ENCODE measurements around the gene C2orf80.

C2orf80 gene

GRCh38 chr2:208189069-208189809 lies 591 bp downstream of the C2orf80 start:
- H3K9me3 Mint-ChIP-seq: no peaks in the 10 kb centered on the region
- ATAC-seq: no peak
- no peaks in the 10 kb centered on the region for H3K36me3 Mint-ChIP-seq
- H3K27ac Mint-ChIP-seq: no peak overlapping the region
- H3K27me3 Mint-ChIP-seq: peaks cover 14% of the 10 kb centered on the region
- peaks cover 5% of the 10 kb centered on the region for H3K4me1 Mint-ChIP-seq
- H3K4me3 Mint-ChIP-seq: no peak overlapping the region

GRCh38 chr2:208186893-208187292 lies 2.9 kb downstream of the C2orf80 start:
- no peaks in the 10 kb centered on the region for H3K9me3 Mint-ChIP-seq
- no peak overlapping the region for H3K27ac Mint-ChIP-seq
- peaks cover 33% of the 10 kb centered on the region for H3K27me3 Mint-ChIP-seq
- no peaks in the 10 kb centered on the region for H3K36me3 Mint-ChIP-seq
- peaks cover 16% of the 10 kb centered on the region for H3K4me1 Mint-ChIP-seq
- ATAC-seq: no peak
- H3K4me3 Mint-ChIP-seq: no peak overlapping the region

- H3K36me3 Mint-ChIP-seq: no peaks in the 10 kb centered on the region
- ATAC-seq: no peak
- peaks cover 33% of the 10 kb centered on the region for H3K27me3 Mint-ChIP-seq
Measured at GRCh38 chr2:208186465-208186864, 3.4 kb downstream of the C2orf80 start.

GRCh38 chr2:208183972-208184705 lies 5.7 kb downstream of the C2orf80 start:
- ATAC-seq: no peak
- H3K9me3 Mint-ChIP-seq: no peaks in the 10 kb centered on the region
- H3K4me3 Mint-ChIP-seq: no peak overlapping the region
- peaks cover 16% of the 10 kb centered on the region for H3K4me1 Mint-ChIP-seq
- H3K27ac Mint-ChIP-seq: no peak overlapping the region
- H3K27me3 Mint-ChIP-seq: peaks cover 33% of the 10 kb centered on the region
- no peaks in the 10 kb centered on the region for H3K36me3 Mint-ChIP-seq

More at GRCh38 chr2:208186465-208186864, 3.4 kb downstream of the C2orf80 start:
- no peaks in the 10 kb centered on the region for H3K9me3 Mint-ChIP-seq
- H3K4me1 Mint-ChIP-seq: peaks cover 16% of the 10 kb centered on the region
- no peak overlapping the region for H3K27ac Mint-ChIP-seq
- no peak overlapping the region for H3K4me3 Mint-ChIP-seq

- Mint-ChIP-seq H3K27ac (no peak overlapping the region), H3K36me3 (no peaks in the 10 kb centered on the region)
- ATAC-seq: no peak
Measured at GRCh38 chr2:208183526-208183925, 6.3 kb downstream of the C2orf80 start.

GRCh38 chr2:208182835-208183234 lies 7.0 kb downstream of the C2orf80 start:
- H3K27me3 Mint-ChIP-seq: peaks cover 33% of the 10 kb centered on the region
- peaks cover 16% of the 10 kb centered on the region for H3K4me1 Mint-ChIP-seq
- no peak overlapping the region for H3K4me3 Mint-ChIP-seq
- ATAC-seq: no peak
- no peaks in the 10 kb centered on the region for H3K9me3 Mint-ChIP-seq
- no peaks in the 10 kb centered on the region for H3K36me3 Mint-ChIP-seq
- H3K27ac Mint-ChIP-seq: no peak overlapping the region

More at GRCh38 chr2:208183526-208183925, 6.3 kb downstream of the C2orf80 start:
- Mint-ChIP-seq H3K9me3 (no peaks in the 10 kb centered on the region), H3K4me1 (peaks cover 16% of the 10 kb centered on the region), H3K4me3 (no peak overlapping the region), H3K27me3 (peaks cover 33% of the 10 kb centered on the region)

- Mint-ChIP-seq H3K27ac (no peak overlapping the region), H3K27me3 (peaks cover 17% of the 10 kb centered on the region), H3K4me3 (no peak overlapping the region), H3K9me3 (no peaks in the 10 kb centered on the region), H3K4me1 (peaks cover 10% of the 10 kb centered on the region), H3K36me3 (no peaks in the 10 kb centered on the region)
- no peak for ATAC-seq
Measured at GRCh38 chr2:208179028-208179609, 10.7 kb downstream of the C2orf80 start.

- H3K27ac Mint-ChIP-seq: no peak overlapping the region
- no peaks in the 10 kb centered on the region for H3K27me3 Mint-ChIP-seq
- no peaks in the 10 kb centered on the region for H3K4me1 Mint-ChIP-seq
- H3K9me3 Mint-ChIP-seq: no peaks in the 10 kb centered on the region
- no peaks in the 10 kb centered on the region for H3K36me3 Mint-ChIP-seq
- H3K4me3 Mint-ChIP-seq: no peak overlapping the region
- ATAC-seq: no peak
Measured at GRCh38 chr2:208175840-208176153, 14.0 kb downstream of the C2orf80 start.

GRCh38 chr2:208175069-208175839 lies 14.6 kb downstream of the C2orf80 start:
- no peak overlapping the region for H3K27ac Mint-ChIP-seq
- no peaks in the 10 kb centered on the region for H3K4me1 Mint-ChIP-seq
- H3K27me3 Mint-ChIP-seq: peaks cover 4% of the 10 kb centered on the region

GRCh38 chr2:208174144-208174543 lies 15.7 kb downstream of the C2orf80 start:
- H3K4me1 Mint-ChIP-seq: no peaks in the 10 kb centered on the region
- no peaks in the 10 kb centered on the region for H3K36me3 Mint-ChIP-seq
- peaks cover 10% of the 10 kb centered on the region for H3K27me3 Mint-ChIP-seq
- no peak overlapping the region for H3K4me3 Mint-ChIP-seq
- ATAC-seq: no peak
- H3K9me3 Mint-ChIP-seq: no peaks in the 10 kb centered on the region
- no peak overlapping the region for H3K27ac Mint-ChIP-seq

More at GRCh38 chr2:208175069-208175839, 14.6 kb downstream of the C2orf80 start:
- peak; percentile 88 for ATAC-seq
- Mint-ChIP-seq H3K4me3 (no peak overlapping the region), H3K9me3 (no peaks in the 10 kb centered on the region), H3K36me3 (no peaks in the 10 kb centered on the region)

- Mint-ChIP-seq H3K27ac (no peak overlapping the region), H3K9me3 (no peaks in the 10 kb centered on the region), H3K36me3 (no peaks in the 10 kb centered on the region), H3K4me3 (no peak overlapping the region), H3K4me1 (no peaks in the 10 kb centered on the region), H3K27me3 (peaks cover 10% of the 10 kb centered on the region)
- no peak for ATAC-seq
Measured at GRCh38 chr2:208172125-208172524, 17.7 kb downstream of the C2orf80 start.

- no peak overlapping the region for H3K4me3 Mint-ChIP-seq
- no peak overlapping the region for H3K27ac Mint-ChIP-seq
- H3K27me3 Mint-ChIP-seq: peaks cover 16% of the 10 kb centered on the region
- no peaks in the 10 kb centered on the region for H3K36me3 Mint-ChIP-seq
- no peak for ATAC-seq
- no peaks in the 10 kb centered on the region for H3K4me1 Mint-ChIP-seq
- H3K9me3 Mint-ChIP-seq: no peaks in the 10 kb centered on the region
Measured at GRCh38 chr2:208164951-208165755, 24.7 kb downstream of the C2orf80 start.

GRCh38 chr2:208163489-208163888 lies 26.3 kb downstream of the C2orf80 start, which contains the start of gene CRYGA:
CRYGA (minus strand) TSS chr2:208163589; CDS start chr2:208163556, 33 bp downstream.
- Mint-ChIP-seq H3K4me3 (no peak within 1 kb of the TSS), H3K27ac (no peak within 1 kb of the TSS), H3K36me3 (no peaks in the 10 kb centered on the region), H3K9me3 (no peaks in the 10 kb centered on the region), H3K27me3 (peaks cover 20% of the 10 kb centered on the region), H3K4me1 (no peaks in the 10 kb centered on the region)
- ATAC-seq: no peak

- ATAC-seq: no peak
- Mint-ChIP-seq H3K4me1 (no peaks in the 10 kb centered on the region), H3K27ac (no peak overlapping the region), H3K9me3 (peaks cover 3% of the 10 kb centered on the region), H3K27me3 (peaks cover 13% of the 10 kb centered on the region), H3K36me3 (no peaks in the 10 kb centered on the region), H3K4me3 (no peak overlapping the region)
Measured at GRCh38 chr2:208156439-208156838, 33.4 kb downstream of the C2orf80 start.
